IMR-90 (cell line): Measurements from ENCODE around the gene PGK1. TPM values are rescaled to one million over a fixed set of nuclear protein-coding genes. Genes with fewer than 3 reads are reported as not detected.

ENCODE experiments used
- polyA plus RNA-seq, 3 experiments: library from polyadenylated mRNA; depleted of rRNA; stranded (reverse); fragments of >200 nt; gene quantifications; 2 replicates each; pipeline ENCODE4 v1.2.3, GENCODE V29; 2012; ENCODE audit warnings: low replicate concordance in 1 of 3
- total RNA-seq: library from RNA; depleted of rRNA; stranded (reverse); fragments of >200 nt; gene quantifications from 2 replicates; pipeline ENCODE4 v1.2.3, GENCODE V29; 2012; rRNA removed

PGK1 gene
- total and polyA plus RNA-seq, 2 of the 4 experiments (the other 2 are of a cell fraction), result 498 to 744 TPM

Other genes starting within 250 kb of the PGK1 start
- 74.7 and 82.8 TPM in 2 replicates for gene MAGT1, start 208.8 kb upstream of the PGK1 start, total RNA-seq
- gene MAGT1, start 208.8 kb upstream of the PGK1 start, polyA plus RNA-seq (2012; rRNA removed), result 25.3 and 27.3 TPM in 2 replicates
- 330 and 336 TPM in 2 replicates for gene COX7B, start 204.8 kb upstream of the PGK1 start, total RNA-seq
- 768 and 912 TPM in 2 replicates for gene COX7B, start 204.8 kb upstream of the PGK1 start, polyA plus RNA-seq (2012; rRNA removed)
- gene ATP7A, start 193.6 kb upstream of the PGK1 start, total RNA-seq, result 21.1 and 22.4 TPM in 2 replicates
- 2.9 and 4.2 TPM in 2 replicates for gene ATP7A, start 193.6 kb upstream of the PGK1 start, polyA plus RNA-seq (2012; rRNA removed)
- gene PGAM4, start 134.6 kb upstream of the PGK1 start, total RNA-seq, result 0.72 TPM in 1 of 2 replicates, not detected in the other
- gene PGAM4, start 134.6 kb upstream of the PGK1 start, polyA plus RNA-seq (2012; rRNA removed), result 0.46 TPM in 1 of 2 replicates, not detected in the other
- 21.5 and 35.3 TPM in 2 replicates for gene TAF9B, start 35.4 kb downstream of the PGK1 start, total RNA-seq
- gene TAF9B, start 35.4 kb downstream of the PGK1 start, polyA plus RNA-seq (2012; rRNA removed), result 11.9 and 12.4 TPM in 2 replicates
- gene CYSLTR1, start 223.4 kb downstream of the PGK1 start, total RNA-seq, result not detected in 2 replicates
- not detected in 2 replicates for gene CYSLTR1, start 223.4 kb downstream of the PGK1 start, polyA plus RNA-seq (2012; rRNA removed)